ENCODE results near the gene POLA2.
A peak's percentile ranks its signal among the peaks of the same experiment; 100 is the strongest.
"Not testable (repeated sequence)": the region's sequence is repeated elsewhere in the genome, so short reads cannot be mapped to it uniquely, and the experiment has no call there.

The POLA2 gene, protein sequence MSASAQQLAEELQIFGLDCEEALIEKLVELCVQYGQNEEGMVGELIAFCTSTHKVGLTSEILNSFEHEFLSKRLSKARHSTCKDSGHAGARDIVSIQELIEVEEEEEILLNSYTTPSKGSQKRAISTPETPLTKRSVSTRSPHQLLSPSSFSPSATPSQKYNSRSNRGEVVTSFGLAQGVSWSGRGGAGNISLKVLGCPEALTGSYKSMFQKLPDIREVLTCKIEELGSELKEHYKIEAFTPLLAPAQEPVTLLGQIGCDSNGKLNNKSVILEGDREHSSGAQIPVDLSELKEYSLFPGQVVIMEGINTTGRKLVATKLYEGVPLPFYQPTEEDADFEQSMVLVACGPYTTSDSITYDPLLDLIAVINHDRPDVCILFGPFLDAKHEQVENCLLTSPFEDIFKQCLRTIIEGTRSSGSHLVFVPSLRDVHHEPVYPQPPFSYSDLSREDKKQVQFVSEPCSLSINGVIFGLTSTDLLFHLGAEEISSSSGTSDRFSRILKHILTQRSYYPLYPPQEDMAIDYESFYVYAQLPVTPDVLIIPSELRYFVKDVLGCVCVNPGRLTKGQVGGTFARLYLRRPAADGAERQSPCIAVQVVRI

DNA sequence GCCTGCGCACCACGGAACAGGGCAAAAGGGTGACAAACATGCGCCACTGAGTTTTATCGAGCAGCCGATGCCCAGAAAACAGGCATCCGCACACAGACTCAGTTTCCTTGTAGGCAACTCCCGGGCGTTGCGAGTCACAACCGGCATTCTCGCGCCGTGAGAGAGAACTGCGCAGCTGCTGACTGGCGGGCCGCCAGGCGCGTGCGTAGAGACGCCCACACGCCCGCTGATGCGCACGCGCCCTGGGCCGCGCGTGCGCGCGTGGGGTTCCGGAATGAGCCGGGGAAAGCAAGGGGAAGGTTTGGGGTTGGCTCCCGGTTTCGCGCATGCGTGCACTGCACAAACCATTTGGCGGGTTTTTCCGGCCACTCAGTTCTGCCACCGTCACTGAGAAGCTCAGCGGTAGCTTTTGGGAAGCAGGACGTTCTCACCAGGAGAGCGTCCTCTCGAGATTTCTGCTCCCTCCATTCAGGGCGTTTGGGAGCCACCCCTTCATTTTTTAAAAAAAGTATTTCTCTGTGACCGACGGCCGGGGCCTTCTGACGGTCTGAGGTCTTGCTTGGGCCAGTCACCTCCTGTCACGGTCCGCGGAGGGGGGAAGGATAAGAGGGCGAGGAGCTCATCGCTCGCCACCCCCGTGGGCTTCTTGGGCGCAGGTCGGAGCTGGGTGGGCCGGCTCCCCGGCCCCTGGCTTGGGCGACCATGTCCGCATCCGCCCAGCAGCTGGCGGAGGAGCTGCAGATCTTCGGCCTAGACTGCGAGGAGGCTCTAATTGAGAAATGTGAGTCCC, at the start of gene POLA2:
TSS of gene POLA2 (plus strand) at position 372 of the 790 bp plus-strand sequence. CDS start at position 703, 331 bp downstream.
- DNase-seq = peak; percentile 97

DNA sequence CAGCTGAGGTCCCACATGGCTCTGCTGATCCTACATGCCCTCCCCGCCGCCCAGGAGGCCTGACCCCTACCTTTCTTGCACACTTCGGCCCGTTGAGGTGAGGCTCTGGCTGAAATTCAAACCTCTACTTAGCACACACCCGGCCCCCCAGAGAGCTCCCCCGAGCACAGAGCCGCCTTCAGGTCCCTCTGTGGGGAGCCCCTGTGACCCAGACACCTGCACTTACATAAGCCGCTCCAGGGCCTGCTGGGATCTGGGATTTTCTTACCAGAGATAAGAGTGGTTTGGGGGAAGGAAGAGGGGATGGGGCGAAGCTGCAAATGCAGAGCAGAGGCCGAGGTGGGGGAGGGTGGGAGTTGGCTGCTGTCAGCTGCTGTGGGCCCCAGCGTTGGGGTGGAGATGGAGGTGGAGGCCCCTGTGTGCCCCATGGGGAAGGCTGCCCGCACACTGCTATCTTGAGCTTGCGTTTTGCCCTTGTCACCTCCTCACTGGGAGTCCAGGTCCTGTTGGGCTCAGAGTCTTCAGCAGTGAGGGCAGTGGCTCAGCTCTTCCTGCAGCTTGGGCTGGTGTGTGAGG, 49.4 kb upstream of the POLA2 start:
- DNase-seq = no peak

- DNase-seq = peak; percentile 24
Observed at GRCh38 chr11:65213322-65214211, 48.2 kb upstream of the POLA2 start.

DNA sequence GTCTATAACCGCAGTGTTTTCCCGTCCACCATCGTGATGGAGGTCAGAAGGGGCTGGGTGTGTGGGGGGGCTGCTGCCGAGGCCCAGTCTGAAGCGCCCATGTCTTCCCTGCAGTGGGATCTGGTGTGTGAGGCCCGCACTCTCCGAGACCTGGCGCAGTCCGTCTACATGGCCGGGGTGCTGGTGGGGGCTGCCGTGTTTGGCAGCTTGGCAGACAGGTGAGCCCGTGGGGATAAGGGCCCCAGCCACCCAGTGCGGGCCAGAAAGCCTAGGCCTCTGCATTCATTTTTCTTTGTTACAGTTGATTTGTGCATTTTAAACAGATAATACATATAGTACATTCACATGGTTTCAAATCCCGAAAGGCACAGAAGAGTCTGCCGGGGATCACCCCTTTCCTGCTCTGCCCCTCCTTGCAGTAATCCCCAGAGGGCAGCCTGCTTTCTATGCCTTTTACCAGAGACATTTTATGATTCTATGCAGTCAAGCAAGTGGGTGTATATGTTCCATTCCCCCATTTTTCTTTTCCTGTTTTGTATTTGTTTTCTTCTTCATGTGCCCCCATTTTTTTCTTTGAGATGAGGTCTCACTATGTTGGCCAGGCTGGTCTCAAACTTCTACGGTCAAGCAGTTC, 47.4 kb upstream of the POLA2 start:
- DNase-seq = no peak

DNA sequence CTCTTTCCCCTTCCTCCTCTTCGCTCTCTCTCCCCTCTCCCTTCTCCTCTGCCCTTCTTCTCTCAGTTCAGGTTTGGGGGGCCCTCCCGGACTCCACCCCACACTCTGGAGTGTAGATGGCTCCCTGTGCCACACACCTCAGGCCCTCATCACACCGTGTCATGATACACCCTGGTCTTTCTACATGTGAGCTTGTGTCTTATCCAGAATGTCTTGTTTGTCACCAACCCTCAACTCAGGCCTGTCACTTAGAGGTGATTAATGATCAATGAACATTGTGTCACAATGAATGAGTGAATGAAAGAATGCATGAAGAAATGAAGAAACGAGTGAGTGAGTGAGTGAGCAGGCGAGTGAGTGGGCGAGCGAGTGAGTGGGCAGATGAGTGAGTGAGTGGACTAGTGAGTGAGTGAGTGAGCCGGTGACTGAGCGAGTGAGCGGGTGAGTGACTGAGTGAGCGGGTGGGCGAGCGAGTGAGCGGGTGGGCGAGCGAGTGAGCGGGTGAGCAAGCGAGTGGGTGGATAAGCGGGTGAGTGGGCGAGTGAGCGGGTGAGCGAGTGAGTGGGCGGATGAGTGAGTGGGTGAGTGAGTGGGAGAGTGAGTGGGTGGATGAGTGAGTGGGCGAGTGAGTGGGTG, 46.2 kb upstream of the POLA2 start:
- no peak for DNase-seq

DNA sequence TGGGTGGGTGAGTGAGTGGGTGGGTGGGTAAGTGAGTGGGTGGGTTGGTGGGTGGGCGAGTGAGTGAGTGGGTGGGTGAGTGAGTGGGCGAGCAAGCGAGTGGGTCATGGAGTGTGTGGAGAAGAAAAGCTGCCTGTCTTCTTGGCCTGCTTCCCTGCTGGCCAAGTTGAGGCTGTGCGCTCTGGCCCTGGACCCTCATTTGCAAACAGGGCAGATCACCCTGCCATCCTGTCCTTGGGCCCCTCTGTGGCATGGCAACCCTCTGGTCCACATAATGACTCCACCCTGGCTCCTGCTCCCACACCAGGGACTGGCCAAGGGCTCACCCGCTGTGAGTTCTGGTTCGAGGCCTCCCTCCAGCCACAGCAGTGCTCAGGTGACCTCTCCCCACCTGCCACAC, 44.9 kb upstream of the POLA2 start:
- DNase-seq = no peak

- DNase-seq = no peak
Observed at GRCh38 chr11:65217441-65218423, 44.0 kb upstream of the POLA2 start.

DNA sequence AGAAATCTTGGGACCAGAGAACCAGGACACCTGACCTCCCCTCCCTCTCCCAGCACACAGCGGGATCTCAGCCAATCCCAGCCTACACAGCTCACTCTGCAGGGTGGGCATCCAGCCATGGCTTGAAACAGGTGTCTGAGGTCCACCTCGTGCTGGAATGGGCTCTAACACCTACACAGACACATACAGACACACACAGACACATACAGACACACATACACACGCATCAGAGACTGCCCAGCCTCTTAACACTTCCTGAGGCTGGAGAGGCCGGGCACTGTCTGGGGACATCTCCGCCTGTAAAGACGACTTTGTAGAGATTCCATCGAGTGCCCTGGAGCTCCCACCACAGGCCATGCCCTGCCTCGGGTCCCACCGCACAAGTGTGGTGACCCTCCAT, 43.3 kb upstream of the POLA2 start:
- no peak for DNase-seq

DNA sequence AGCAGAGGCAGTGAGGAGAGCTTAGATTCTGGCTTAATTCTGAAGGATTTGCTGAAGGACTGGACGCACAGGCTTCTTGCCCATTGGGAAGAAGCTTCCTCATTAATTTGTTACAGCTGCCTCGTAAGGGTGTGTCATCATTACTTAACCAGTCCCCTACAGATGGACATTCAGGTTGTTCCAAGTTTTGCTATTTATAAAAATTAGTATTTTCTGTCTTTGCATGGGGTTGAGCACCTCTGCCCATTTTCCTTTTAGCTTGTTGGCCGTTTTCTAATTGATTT, 41.9 kb upstream of the POLA2 start:
- DNase-seq = no peak

- DNase-seq = no peak
Observed at GRCh38 chr11:65221026-65221425, 40.7 kb upstream of the POLA2 start.

DNA sequence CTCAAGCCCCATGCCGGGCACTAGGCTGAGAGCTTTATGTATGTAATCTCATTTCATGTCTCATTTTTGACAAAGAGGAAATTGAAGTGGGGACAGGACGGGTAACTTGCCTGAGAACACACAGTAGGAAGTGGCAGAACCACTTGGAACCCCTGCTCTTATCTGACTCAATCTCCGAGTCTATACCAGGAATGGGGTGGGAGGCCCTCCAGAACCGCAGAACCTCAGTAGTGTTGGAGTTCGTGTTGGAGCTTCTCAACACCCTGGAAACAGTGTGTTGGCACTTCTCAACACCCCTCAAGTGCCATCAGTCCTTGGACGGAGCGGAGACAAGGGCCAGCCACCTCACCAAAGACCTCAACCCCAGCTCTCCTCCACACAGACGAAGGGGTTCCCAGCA, 38.8 kb upstream of the POLA2 start:
- no peak for DNase-seq

- no peak for DNase-seq
Observed at GRCh38 chr11:65224930-65225278, 36.9 kb upstream of the POLA2 start.

DNA sequence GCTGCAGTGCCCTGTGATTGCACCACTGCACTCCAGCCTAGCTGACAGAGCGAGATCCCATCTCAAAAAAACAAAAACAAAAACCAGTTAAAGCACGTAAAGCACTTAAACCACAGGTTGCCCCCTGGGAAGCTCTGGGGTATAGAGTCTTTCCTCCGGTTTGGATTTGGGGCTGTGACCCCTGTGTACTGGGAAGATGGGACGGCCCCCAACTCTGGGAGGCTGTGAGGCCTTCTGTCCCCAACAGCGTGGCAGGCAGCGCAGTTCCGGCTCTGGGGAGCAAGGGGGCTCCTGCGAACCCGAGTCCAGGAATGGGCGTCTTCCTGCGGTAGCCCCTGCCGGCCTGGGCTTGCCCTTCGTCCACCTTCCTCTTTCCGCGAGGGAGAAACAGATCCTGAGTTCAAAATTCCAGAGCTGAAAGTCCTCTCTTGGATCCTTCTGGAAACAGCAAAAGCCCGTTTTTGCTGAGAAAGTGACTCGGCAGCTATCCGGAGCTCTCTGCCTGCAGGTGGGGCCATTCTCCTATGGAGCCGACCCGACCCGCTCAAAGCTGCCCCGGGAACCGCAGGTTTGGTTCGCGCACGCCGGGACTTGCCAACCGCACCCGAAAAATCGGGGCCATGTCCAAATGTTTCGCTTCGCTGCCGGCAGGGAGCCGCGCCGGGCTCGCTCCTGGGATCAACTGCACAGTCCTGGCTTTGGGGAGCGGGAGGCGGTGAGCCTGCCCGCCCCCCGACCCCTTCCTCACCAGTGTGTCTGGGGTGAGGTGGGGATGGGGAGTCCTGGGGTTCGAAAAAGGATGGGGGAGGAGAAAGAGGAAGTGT, 36.3 kb upstream of the POLA2 start:
- peak; percentile 47 for DNase-seq

DNA sequence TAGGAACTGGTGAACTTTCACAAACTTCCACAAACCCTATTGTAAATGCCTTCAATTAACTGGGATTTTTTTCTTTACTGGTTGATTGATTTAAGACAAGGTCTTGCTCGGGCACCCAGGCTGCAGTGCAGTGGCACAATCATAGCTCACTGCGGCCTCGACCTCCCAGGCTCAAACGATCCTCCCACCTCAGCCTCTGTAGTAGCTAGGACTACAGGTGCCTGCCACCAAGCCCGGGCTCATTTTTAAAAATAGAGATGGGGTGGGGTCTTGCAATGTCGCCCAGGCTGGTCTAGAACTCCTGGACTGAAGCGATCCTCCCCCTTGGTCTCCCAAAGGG, 35.7 kb upstream of the POLA2 start:
- DNase-seq = no peak

GRCh38 chr11:65227879-65228278, 33.9 kb upstream of the POLA2 start:
- no peak for DNase-seq

DNA sequence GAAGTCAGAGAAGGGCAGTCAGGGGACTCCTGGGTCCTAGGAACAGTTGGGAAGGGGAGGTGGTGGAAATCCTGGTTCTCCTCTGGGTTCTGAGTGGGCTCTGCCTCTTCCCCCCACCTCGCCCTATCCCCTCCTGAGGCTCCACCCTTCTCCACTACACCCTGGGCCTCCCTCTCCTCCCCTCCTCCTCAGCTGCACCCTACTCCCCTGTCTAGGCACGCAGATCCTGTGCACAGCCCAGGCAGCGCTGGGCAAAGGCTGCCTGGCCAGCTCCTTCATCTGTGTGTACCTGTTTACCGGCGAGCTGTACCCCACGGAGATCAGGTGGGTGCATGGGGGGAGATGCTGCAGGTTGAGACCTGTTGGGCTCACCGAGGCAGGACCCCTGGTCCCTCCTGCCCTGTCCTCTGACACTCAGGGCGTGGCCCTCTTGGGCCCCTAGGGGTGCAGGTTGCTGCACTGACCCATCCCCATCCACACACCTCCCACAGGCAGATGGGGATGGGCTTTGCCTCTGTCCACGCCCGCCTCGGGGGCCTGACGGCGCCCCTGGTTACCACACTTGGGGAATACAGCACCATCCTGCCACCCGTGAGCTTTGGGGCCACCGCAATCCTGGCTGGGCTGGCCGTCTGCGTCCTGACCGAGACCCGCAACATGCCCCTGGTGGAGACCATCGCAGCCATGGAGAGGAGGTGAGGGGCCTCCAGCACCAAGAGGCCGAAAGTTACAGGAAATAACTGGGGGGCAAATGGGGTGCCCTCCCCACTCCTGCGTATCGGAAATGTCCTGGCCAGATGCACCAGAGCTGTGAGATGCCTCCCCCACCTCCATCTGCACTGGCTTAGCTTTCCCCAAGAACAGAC, 25.3 kb upstream of the POLA2 start:
- DNase-seq = no peak

DNA sequence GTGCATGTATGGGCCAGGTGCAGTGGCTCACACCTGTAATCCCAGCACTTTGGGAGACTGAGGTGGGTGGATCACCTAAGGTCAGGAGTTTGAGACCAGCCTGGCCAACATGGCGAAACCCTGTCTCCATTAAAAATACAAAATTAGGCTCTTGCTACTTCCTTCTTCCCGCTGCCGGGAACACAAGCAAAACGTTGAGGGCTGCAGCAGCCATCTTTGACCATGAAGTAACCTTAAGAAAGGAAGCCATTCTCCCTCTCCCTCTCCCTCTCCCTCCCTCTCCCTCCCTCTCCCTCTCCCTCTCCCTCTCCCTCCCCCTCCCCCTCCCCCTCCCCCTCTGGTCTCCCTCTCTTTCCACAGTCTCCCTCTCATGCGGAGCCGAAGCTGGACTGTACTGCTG, 23.5 kb upstream of the POLA2 start:
- not testable (repeated sequence) for DNase-seq

GRCh38 chr11:65241134-65241533, 20.6 kb upstream of the POLA2 start:
- DNase-seq = no peak

DNA sequence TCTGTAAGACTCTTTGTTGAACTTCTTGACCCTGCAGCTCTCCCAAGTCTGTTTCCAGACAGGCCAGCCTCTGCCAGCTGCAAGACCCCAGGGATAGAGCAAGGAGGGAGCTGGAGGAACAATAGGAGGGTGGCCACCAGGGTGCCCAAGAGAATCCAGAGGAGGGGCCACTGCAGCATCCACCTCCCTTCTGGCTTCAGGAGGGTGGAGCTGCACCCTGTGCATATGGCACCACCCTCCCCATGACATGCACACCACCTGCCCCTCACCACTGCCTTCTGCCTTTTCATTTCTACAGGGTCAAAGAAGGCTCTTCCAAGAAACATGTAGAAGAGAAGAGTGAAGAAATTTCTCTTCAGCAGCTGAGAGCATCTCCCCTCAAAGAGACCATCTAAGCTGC, 20.1 kb upstream of the POLA2 start:
- no peak for DNase-seq
